GM18507 (cell line): ENCODE results near the gene TDRD12.
A peak's percentile ranks its signal among the peaks of the same experiment; 100 is the strongest.
"Not testable (repeated sequence)": the region's sequence is repeated elsewhere in the genome, so short reads cannot be mapped to it uniquely, and the experiment has no call there.

Experiments
- DNase-seq: peaks from one replicate; pipeline ENCODE4 v3.0.0; 2011; ENCODE audit warnings: low read depth; ENCODE audit not compliant: insufficient read length; ENCODE audit errors: extremely low spot score
- FAIRE-seq: peaks from 2 replicates; lab custom pipeline; 2011; peaks lifted over from hg19 to GRCh38; lab: Jason Lieb, UNC

Gene TDRD12

GRCh38 chr19:32691291-32691951, 28.1 kb upstream of the TDRD12 start, which contains the start of gene NUDT19:
Gene NUDT19, plus strand, starts transcription at chr19:32691821. Its CDS starts 140 bp downstream, at chr19:32691961.
- FAIRE-seq (peak; percentile 63), DNase-seq (peak; percentile 75)

DNA sequence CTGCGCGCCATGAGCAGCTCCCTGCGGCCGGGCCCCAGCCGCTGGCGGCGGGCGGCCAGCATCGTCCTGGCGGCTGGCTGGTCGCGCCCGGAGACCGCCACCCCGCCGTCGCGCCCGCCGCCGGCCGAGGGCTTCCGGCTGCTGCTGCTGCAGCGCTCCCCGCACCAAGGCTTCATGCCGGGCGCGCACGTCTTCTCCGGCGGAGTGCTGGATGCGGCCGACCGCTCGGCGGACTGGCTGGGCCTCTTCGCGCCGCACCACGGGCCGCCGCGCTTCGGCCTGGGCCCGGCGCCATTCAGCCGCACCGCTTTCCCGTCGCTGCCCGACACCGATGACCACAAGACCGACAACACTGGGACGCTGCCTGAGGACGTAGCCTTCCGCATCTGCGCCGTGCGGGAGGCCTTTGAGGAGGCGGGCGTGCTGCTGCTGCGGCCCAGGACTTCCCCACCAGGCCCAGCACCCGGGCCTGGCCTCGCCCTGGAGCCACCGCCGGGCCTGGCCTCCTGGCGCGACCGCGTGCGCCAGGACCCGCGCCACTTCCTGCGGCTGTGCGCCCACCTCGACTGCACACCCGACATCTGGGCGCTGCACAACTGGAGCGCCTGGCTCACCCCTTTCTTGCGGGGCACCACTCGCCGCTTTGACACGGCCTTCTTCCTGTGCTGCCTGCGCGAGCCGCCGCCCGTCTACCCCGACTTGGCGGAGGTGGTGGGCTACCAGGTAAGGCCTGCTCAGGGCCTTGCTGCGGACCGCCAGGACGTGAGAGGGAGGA, 27.4 kb upstream of the TDRD12 start:
- no peak for DNase-seq

GRCh38 chr19:32692727-32693061, 26.9 kb upstream of the TDRD12 start:
- FAIRE-seq (no peak), DNase-seq (no peak)

More for the DNA sequence above, 27.4 kb upstream of the TDRD12 start:
- no peak for FAIRE-seq

DNA sequence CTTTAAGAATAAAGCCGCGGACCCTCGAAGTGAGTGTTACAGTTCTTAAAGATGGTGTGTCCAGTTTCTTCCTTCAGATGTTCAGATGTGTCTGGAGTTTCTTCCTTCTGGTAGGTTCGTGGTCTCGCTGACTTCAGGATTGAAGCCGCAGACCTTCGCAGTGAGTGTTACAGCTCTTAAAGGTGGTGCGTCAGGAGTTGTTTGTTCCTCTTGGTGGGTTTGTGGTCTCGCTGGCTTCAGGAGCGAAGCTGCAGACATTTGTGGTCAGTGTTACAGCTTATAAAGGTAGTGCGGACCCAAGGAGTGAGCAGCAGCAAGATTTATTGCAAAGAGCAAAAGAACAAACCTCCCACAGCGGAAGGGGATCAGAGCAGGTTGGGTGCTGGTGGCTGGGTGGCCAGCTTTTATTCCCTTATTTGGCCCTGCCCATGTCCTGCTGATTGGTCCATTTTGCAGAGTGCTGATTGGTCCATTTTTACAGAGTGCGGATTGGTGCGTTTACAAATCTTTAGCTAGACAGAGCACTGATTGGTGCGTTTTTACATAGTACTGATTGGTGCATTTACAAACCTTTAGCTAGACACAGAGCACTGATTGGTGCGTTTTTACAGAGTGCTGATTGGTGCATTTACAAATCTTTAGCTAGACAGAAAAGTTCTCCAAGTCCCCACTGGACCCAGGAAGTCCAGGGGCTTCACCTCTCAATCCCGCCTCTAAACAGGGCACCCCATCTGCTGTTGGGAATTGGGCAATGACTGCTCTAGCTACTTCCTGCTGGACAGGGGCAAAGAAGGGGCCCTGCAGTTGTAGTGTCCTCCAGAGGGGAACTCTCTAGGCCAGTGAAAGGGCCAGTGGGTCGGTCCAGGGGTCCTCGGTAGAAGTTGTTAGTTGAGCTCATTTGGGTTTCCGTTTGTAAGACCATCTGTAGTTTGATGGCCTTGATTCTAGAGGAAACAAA, 26.1 kb upstream of the TDRD12 start:
- FAIRE-seq, DNase-seq: not testable (repeated sequence)

DNA sequence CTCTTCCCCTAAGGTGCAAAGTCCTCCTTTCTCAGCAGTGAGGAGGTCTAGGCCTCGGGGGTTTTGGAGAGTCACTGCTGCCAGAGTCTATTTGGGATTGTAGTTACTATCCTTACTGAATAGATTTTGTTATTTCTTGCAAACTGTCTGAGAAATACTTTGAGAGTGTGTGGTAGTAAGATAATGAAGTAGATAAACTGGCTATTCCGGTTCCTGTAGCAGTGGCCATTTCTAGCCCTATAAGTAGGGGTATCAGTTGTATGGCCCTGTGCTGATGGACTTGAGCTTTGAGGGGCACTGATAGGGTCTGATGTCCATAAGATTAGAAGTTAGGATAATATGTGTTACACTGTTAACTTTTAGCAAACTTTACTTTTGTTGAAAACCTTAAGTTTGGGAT, 25.3 kb upstream of the TDRD12 start:
- not testable (repeated sequence) for FAIRE-seq, DNase-seq

- not testable (repeated sequence) for FAIRE-seq, DNase-seq
Measured at GRCh38 chr19:32694851-32695250, 24.7 kb upstream of the TDRD12 start.

GRCh38 chr19:32695506-32695905, 24.1 kb upstream of the TDRD12 start:
- DNase-seq = not testable (repeated sequence)

GRCh38 chr19:32696771-32697170, 22.8 kb upstream of the TDRD12 start:
- not testable (repeated sequence) for FAIRE-seq, DNase-seq

More at GRCh38 chr19:32695506-32695905, 24.1 kb upstream of the TDRD12 start:
- not testable (repeated sequence) for FAIRE-seq

DNA sequence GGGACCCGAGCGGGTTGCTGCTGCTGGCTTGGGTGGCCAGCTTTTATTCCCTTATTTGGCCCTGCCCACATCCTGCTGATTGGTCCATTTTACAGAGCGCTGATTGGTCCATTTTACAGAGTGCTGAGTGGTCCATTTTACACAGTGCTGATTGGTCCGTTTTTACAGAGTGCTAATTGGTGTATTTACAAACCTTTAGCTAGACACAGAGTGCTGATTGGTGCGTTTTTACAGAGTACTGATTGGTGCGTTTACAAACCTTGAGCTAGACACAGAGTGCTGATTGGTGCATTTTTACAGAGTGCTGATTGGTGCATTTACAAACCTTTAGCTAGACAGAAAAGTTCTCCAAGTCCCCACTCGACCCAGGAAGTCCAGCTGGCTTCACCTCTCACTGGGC, 19.4 kb upstream of the TDRD12 start:
- not testable (repeated sequence) for DNase-seq, FAIRE-seq

DNA sequence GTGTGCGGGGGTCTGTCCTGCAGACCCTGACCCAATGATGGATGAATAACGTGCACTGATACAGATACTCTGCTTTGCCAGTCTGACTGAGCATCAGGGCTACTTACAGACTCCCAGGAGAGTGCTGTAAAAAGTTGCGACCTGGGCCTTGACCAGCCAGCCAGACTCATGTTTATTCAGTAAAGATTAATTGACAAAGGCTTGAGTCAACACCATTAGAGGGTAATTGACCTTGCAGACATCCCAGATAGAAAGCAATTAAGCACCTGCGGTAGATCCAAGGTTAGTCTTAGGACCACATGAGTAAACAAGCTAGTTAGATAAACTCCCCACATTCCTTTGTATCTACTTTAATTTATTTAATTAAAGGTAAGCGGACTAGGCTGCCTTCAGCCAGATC, 17.6 kb upstream of the TDRD12 start:
- DNase-seq = no peak
- no peak for FAIRE-seq

DNA sequence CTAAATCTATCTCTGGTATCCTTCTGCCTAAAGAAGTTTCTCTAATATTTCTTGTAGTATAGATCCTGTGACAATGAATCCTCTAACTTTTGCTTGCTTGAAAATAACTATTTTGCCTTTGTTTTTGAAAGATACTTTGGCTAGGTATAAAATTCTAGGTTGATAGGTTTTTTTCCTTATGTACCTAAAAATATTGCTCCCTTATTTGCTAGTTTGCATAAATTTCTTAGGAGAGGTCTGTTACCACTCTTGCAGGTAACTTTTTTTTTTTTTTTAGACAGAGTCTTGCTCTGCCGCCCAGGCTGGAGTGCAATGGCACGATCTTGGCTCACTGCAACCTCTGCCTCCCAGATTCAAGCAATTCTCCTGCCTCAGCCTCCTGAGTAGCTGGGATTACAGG, 15.6 kb upstream of the TDRD12 start:
- FAIRE-seq, DNase-seq: not testable (repeated sequence)

GRCh38 chr19:32708457-32708856, 11.1 kb upstream of the TDRD12 start:
- no peak for DNase-seq
- FAIRE-seq = no peak

DNA sequence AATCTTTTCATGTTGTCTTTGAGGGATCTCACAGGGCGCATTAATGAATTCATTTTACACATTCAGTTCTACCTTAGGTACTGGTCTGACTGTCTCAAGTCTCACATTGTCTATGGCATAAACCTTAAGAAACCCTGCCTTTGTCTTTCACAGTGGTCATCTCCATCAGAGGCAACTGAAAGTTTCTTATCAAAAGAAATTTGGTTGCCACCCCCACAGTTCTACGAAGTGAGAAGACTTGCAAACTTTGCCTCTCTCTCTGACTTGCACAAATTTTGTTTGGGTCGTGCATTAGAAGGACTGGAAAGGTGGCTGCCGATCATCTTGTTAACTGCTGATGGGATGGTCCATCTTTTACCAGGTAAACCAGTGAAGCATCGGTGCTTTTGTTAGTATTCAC, 10.5 kb upstream of the TDRD12 start:
- no peak for FAIRE-seq
- DNase-seq = no peak

DNA sequence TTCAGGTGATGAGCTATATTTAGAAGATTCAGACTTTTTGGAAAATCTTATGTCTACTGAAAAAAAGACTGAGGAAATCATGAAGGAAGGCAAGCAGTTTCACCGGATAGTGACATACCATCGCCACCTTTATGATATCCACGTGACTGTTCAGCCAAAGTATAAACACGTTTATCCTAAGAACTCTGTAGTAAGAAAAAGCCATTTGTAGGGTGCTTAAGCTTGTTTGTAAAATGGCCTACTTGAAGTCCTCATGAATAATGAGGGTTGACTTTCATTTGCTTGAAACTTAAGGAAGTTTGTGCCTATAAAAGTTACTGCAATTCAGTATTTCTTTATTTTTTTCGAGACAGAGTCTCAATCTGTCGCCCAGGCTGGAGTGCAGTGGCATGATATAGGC, 7.8 kb upstream of the TDRD12 start:
- FAIRE-seq (no peak), DNase-seq (no peak)

GRCh38 chr19:32716203-32716602, 3.4 kb upstream of the TDRD12 start:
- not testable (repeated sequence) for DNase-seq, FAIRE-seq

GRCh38 chr19:32717496-32717895, 2.1 kb upstream of the TDRD12 start:
- no peak for DNase-seq
- no peak for FAIRE-seq

- no peak for DNase-seq
- FAIRE-seq = no peak
Measured at GRCh38 chr19:32718286-32718685, 1.3 kb upstream of the TDRD12 start.

GRCh38 chr19:32720216-32720935, 809 bp downstream of the TDRD12 start:
- DNase-seq (no peak), FAIRE-seq (no peak)

- DNase-seq = no peak
- FAIRE-seq = no peak
Measured at GRCh38 chr19:32720936-32721250, 1.3 kb downstream of the TDRD12 start.
